ENCODE measurements around the gene UBA1.

Gene UBA1

GRCh38 chrX:47232803-47233332 is 39.2 kb downstream of the UBA1 start, which contains the start of gene USP11:
Gene USP11 (plus strand): TSS chrX:47233009. CDS start chrX:47233044, 35 bp downstream.
- Histone ChIP-seq H3K9ac (ENCODE audit: low read length) (peak within 1 kb of the TSS; percentile 100), H3K14ac (ENCODE audit: low read length in 2 of 2) (peak within 1 kb of the TSS in 1 of 2 experiments; percentile 89)
- under 1% methylated on average over 31 of the region's 46 CpGs for WGBS

GRCh38 chrX:47233333-47234113 is 39.9 kb downstream of the UBA1 start:
- H3K27ac ChIP-seq (ENCODE audit: low read length, poor library complexity, severe bottlenecking), result peak overlapping the region; percentile 73
- no peak overlapping the region for H3K14ac ChIP-seq (ENCODE audit: low read length in 2 of 2)
- H4K91ac ChIP-seq (ENCODE audit: low read length), result no peak overlapping the region
- no peak overlapping the region for H3K23ac ChIP-seq (ENCODE audit: low read length in 2 of 2)
- no peak overlapping the region for H4K8ac ChIP-seq (ENCODE audit: low read length)
- no peak overlapping the region for H2BK15ac ChIP-seq (ENCODE audit: low read depth, poor library complexity, severe bottlenecking)
- H3K79me1 ChIP-seq (replicated peaks; ENCODE audit: low read length, poor library complexity, severe bottlenecking), result peaks cover 2% of the 10 kb centered on the region
- H2BK120ac ChIP-seq (ENCODE audit: low read depth, low read length), result no peak overlapping the region
- no peaks in the 10 kb centered on the region for H3K9me3 ChIP-seq (ENCODE audit: control insufficient read depth, low read length)
- peak; percentile 97 for DNase-seq
- peaks cover 0 to 36% of the 10 kb centered on the region in 2 experiments for H3K27me3 ChIP-seq (ENCODE audit: control insufficient read depth in 1 of 2, insufficient read depth in 1 of 2, low read length in 2 of 2)
- no peak overlapping the region for H3K4ac ChIP-seq (ENCODE audit: low read depth in 1 of 2, low read length in 2 of 2)
- no peak overlapping the region for H3K4me2 ChIP-seq (ENCODE audit: low read length, poor library complexity, severe bottlenecking)
- H3K9ac ChIP-seq (ENCODE audit: low read length), result peak overlapping the region; percentile 100
- 1% methylated on average over 31 of the region's 51 CpGs for WGBS
- peak overlapping the region; percentile 85 to 93 for H3K4me3 ChIP-seq (ENCODE audit: insufficient read depth in 1 of 2, low read depth in 1 of 2, low read length in 2 of 2)
- H3K18ac ChIP-seq (ENCODE audit: low read depth in 1 of 2, low read length in 2 of 2), result no peak overlapping the region
- no peak overlapping the region for H2AK5ac ChIP-seq (ENCODE audit: low read length, severe bottlenecking)
- peaks cover 2% of the 10 kb centered on the region for H3K4me1 ChIP-seq (ENCODE audit: control insufficient read depth, insufficient read depth, low read depth, low read length)
- no peak overlapping the region for H2BK5ac ChIP-seq (ENCODE audit: low read depth, low read length, poor library complexity, severe bottlenecking)
- peaks cover 10 to 12% of the 10 kb centered on the region in 2 experiments for H3K36me3 ChIP-seq (ENCODE audit: control insufficient read depth in 1 of 2, insufficient read depth in 2 of 2, low read depth in 1 of 2, low read length in 2 of 2)
- no peak overlapping the region for H2AFZ ChIP-seq (ENCODE audit: low read depth, low read length)
- H2BK12ac ChIP-seq (ENCODE audit: low read length in 2 of 2), result no peak overlapping the region

More at GRCh38 chrX:47232803-47233332, 39.2 kb downstream of the UBA1 start, which contains the start of gene USP11:
- Histone ChIP-seq H2BK15ac (ENCODE audit: low read depth, poor library complexity, severe bottlenecking) (peak within 1 kb of the TSS; percentile 93), H4K91ac (ENCODE audit: low read length) (peak within 1 kb of the TSS; percentile 93), H3K4me3 (ENCODE audit: insufficient read depth in 1 of 2, low read depth in 1 of 2, low read length in 2 of 2) (peak within 1 kb of the TSS; percentile 85 to 93), H2BK5ac (ENCODE audit: low read depth, low read length, poor library complexity, severe bottlenecking) (peak within 1 kb of the TSS; percentile 44), H3K36me3 (ENCODE audit: control insufficient read depth in 1 of 2, insufficient read depth in 2 of 2, low read depth in 1 of 2, low read length in 2 of 2) (peaks cover 14 to 17% of the 10 kb centered on the region in 2 experiments), H3K18ac (ENCODE audit: low read depth in 1 of 2, low read length in 2 of 2) (peak within 1 kb of the TSS; percentile 70 to 95), H4K8ac (ENCODE audit: low read length) (peak within 1 kb of the TSS; percentile 93), H2BK12ac (ENCODE audit: low read length in 2 of 2) (peak within 1 kb of the TSS in 1 of 2 experiments; percentile 31), H3K23ac (ENCODE audit: low read length in 2 of 2) (peak within 1 kb of the TSS in 1 of 2 experiments; percentile 24), H2BK120ac (ENCODE audit: low read depth, low read length) (peak within 1 kb of the TSS; percentile 34), H3K4ac (ENCODE audit: low read depth in 1 of 2, low read length in 2 of 2) (peak within 1 kb of the TSS; percentile 95 to 97), H3K4me1 (ENCODE audit: control insufficient read depth, insufficient read depth, low read depth, low read length) (peaks cover 2% of the 10 kb centered on the region), H3K9me3 (ENCODE audit: control insufficient read depth, low read length) (no peaks in the 10 kb centered on the region), H2AK5ac (ENCODE audit: low read length, severe bottlenecking) (peak within 1 kb of the TSS; percentile 36), H2AFZ (ENCODE audit: low read depth, low read length) (peak within 1 kb of the TSS; percentile 69), H3K4me2 (ENCODE audit: low read length, poor library complexity, severe bottlenecking) (peak within 1 kb of the TSS; percentile 77), H3K27me3 (ENCODE audit: control insufficient read depth in 1 of 2, insufficient read depth in 1 of 2, low read length in 2 of 2) (peaks cover 0 to 36% of the 10 kb centered on the region in 2 experiments), H3K79me1 (replicated peaks; ENCODE audit: low read length, poor library complexity, severe bottlenecking) (peaks cover 3% of the 10 kb centered on the region), H3K27ac (ENCODE audit: low read length, poor library complexity, severe bottlenecking) (peak within 1 kb of the TSS; percentile 77)
- peak; percentile 56 for DNase-seq

GRCh38 chrX:47234583-47234982 is 41.0 kb downstream of the UBA1 start:
- no peak overlapping the region for H3K14ac ChIP-seq (ENCODE audit: low read length in 2 of 2)
- WGBS, result no CpG with 5 or more reads among the region's 3 CpGs

GRCh38 chrX:47235691-47236103 is 42.1 kb downstream of the UBA1 start:
- Histone ChIP-seq H3K4me1 (ENCODE audit: control insufficient read depth, insufficient read depth, low read depth, low read length) (peaks cover 2% of the 10 kb centered on the region), H4K91ac (ENCODE audit: low read length) (no peak overlapping the region), H3K27ac (ENCODE audit: low read length, poor library complexity, severe bottlenecking) (no peak overlapping the region), H2BK120ac (ENCODE audit: low read depth, low read length) (no peak overlapping the region), H2BK12ac (ENCODE audit: low read length in 2 of 2) (no peak overlapping the region), H3K18ac (ENCODE audit: low read depth in 1 of 2, low read length in 2 of 2) (no peak overlapping the region), H2BK5ac (ENCODE audit: low read depth, low read length, poor library complexity, severe bottlenecking) (no peak overlapping the region), H2AK5ac (ENCODE audit: low read length, severe bottlenecking) (no peak overlapping the region), H4K8ac (ENCODE audit: low read length) (no peak overlapping the region), H2AFZ (ENCODE audit: low read depth, low read length) (no peak overlapping the region), H3K14ac (ENCODE audit: low read length in 2 of 2) (no peak overlapping the region), H3K9ac (ENCODE audit: low read length) (peak overlapping the region; percentile 100), H3K4me3 (ENCODE audit: insufficient read depth in 1 of 2, low read depth in 1 of 2, low read length in 2 of 2) (no peak overlapping the region), H3K79me1 (replicated peaks; ENCODE audit: low read length, poor library complexity, severe bottlenecking) (peaks cover 13% of the 10 kb centered on the region), H3K4ac (ENCODE audit: low read depth in 1 of 2, low read length in 2 of 2) (no peak overlapping the region), H3K4me2 (ENCODE audit: low read length, poor library complexity, severe bottlenecking) (no peak overlapping the region), H3K27me3 (ENCODE audit: control insufficient read depth in 1 of 2, insufficient read depth in 1 of 2, low read length in 2 of 2) (peaks cover 0 to 54% of the 10 kb centered on the region in 2 experiments), H3K36me3 (ENCODE audit: control insufficient read depth in 1 of 2, insufficient read depth in 2 of 2, low read depth in 1 of 2, low read length in 2 of 2) (peaks cover 14 to 16% of the 10 kb centered on the region in 2 experiments), H2BK15ac (ENCODE audit: low read depth, poor library complexity, severe bottlenecking) (no peak overlapping the region), H3K9me3 (ENCODE audit: control insufficient read depth, low read length) (peaks cover 5% of the 10 kb centered on the region), H3K23ac (ENCODE audit: low read length in 2 of 2) (no peak overlapping the region)
- WGBS, result no CpG with 5 or more reads among the region's 4 CpGs
- DNase-seq, result peak; percentile 86

More at GRCh38 chrX:47234583-47234982, 41.0 kb downstream of the UBA1 start:
- Histone ChIP-seq H2BK15ac (ENCODE audit: low read depth, poor library complexity, severe bottlenecking) (no peak overlapping the region), H3K23ac (ENCODE audit: low read length in 2 of 2) (no peak overlapping the region), H3K4me3 (ENCODE audit: insufficient read depth in 1 of 2, low read depth in 1 of 2, low read length in 2 of 2) (peak overlapping the region in 1 of 2 experiments; percentile 85), H2BK12ac (ENCODE audit: low read length in 2 of 2) (no peak overlapping the region), H3K4me2 (ENCODE audit: low read length, poor library complexity, severe bottlenecking) (no peak overlapping the region), H3K27ac (ENCODE audit: low read length, poor library complexity, severe bottlenecking) (no peak overlapping the region), H3K79me1 (replicated peaks; ENCODE audit: low read length, poor library complexity, severe bottlenecking) (peaks cover 5% of the 10 kb centered on the region), H2AK5ac (ENCODE audit: low read length, severe bottlenecking) (no peak overlapping the region), H4K91ac (ENCODE audit: low read length) (no peak overlapping the region), H3K27me3 (ENCODE audit: control insufficient read depth in 1 of 2, insufficient read depth in 1 of 2, low read length in 2 of 2) (peaks cover 0 to 43% of the 10 kb centered on the region in 2 experiments), H3K9ac (ENCODE audit: low read length) (peak overlapping the region; percentile 100), H4K8ac (ENCODE audit: low read length) (no peak overlapping the region), H2BK5ac (ENCODE audit: low read depth, low read length, poor library complexity, severe bottlenecking) (no peak overlapping the region), H2AFZ (ENCODE audit: low read depth, low read length) (no peak overlapping the region), H3K18ac (ENCODE audit: low read depth in 1 of 2, low read length in 2 of 2) (no peak overlapping the region), H3K4me1 (ENCODE audit: control insufficient read depth, insufficient read depth, low read depth, low read length) (peaks cover 2% of the 10 kb centered on the region), H2BK120ac (ENCODE audit: low read depth, low read length) (no peak overlapping the region), H3K9me3 (ENCODE audit: control insufficient read depth, low read length) (no peaks in the 10 kb centered on the region), H3K36me3 (ENCODE audit: control insufficient read depth in 1 of 2, insufficient read depth in 2 of 2, low read depth in 1 of 2, low read length in 2 of 2) (peaks cover 7% of the 10 kb centered on the region in 2 experiments), H3K4ac (ENCODE audit: low read depth in 1 of 2, low read length in 2 of 2) (no peak overlapping the region)
- DNase-seq, result no peak
